Uterine smooth muscle cell (primary cell): ENCODE data around the gene SMARCA1. TPM values are rescaled to one million over a fixed set of nuclear protein-coding genes. Genes with fewer than 3 reads are reported as not detected.

Experiments
- total RNA-seq: library from RNA; depleted of rRNA; stranded (reverse); fragments of >200 nt; gene quantifications from 2 replicates; pipeline ENCODE4 v1.2.3, GENCODE V29; 2014

Gene SMARCA1, protein sequence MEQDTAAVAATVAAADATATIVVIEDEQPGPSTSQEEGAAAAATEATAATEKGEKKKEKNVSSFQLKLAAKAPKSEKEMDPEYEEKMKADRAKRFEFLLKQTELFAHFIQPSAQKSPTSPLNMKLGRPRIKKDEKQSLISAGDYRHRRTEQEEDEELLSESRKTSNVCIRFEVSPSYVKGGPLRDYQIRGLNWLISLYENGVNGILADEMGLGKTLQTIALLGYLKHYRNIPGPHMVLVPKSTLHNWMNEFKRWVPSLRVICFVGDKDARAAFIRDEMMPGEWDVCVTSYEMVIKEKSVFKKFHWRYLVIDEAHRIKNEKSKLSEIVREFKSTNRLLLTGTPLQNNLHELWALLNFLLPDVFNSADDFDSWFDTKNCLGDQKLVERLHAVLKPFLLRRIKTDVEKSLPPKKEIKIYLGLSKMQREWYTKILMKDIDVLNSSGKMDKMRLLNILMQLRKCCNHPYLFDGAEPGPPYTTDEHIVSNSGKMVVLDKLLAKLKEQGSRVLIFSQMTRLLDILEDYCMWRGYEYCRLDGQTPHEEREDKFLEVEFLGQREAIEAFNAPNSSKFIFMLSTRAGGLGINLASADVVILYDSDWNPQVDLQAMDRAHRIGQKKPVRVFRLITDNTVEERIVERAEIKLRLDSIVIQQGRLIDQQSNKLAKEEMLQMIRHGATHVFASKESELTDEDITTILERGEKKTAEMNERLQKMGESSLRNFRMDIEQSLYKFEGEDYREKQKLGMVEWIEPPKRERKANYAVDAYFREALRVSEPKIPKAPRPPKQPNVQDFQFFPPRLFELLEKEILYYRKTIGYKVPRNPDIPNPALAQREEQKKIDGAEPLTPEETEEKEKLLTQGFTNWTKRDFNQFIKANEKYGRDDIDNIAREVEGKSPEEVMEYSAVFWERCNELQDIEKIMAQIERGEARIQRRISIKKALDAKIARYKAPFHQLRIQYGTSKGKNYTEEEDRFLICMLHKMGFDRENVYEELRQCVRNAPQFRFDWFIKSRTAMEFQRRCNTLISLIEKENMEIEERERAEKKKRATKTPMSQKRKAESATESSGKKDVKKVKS
- total RNA-seq, result 54.9 and 65.7 TPM in 2 replicates

DNA sequence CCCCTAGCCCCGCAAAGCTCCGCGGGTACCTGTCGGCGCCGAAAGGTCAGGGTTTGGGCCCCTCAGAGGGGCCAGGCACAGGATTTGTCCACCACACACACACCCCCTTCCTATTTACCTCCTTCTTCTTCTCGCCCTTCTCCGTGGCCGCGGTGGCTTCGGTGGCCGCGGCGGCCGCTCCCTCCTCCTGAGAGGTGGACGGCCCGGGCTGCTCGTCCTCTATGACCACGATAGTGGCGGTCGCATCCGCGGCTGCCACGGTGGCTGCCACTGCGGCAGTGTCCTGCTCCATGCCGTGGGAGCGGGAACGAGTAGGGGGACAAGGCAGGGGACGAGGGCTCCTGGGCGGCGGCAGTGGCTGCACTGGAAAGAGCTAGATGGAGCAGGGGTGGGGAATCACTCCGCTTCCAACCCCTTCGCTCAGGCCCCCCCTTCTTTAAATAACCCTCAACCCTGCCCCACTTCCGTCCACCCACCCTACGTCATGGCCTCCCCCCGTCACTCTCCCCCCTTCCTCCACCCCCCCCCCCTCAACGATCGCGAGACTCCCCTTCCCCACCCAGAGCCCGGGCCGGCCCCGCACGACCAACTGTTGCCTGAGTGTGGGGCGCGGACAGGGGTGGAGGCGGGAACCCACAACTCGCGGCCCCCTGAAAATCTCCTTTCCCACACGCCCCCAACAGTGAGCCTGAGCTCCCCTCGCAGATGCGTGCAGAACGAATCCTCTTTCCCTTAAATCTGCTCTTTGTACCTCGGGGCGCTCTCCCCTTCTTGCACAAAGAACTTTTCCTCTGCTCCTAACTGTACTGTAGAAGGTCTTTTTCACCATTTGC, at the start of gene SMARCA1:
Gene SMARCA1 (minus strand): TSS at position 412 of the 833 bp plus-strand sequence. CDS start 120 bp downstream, at position 292.

DNA sequence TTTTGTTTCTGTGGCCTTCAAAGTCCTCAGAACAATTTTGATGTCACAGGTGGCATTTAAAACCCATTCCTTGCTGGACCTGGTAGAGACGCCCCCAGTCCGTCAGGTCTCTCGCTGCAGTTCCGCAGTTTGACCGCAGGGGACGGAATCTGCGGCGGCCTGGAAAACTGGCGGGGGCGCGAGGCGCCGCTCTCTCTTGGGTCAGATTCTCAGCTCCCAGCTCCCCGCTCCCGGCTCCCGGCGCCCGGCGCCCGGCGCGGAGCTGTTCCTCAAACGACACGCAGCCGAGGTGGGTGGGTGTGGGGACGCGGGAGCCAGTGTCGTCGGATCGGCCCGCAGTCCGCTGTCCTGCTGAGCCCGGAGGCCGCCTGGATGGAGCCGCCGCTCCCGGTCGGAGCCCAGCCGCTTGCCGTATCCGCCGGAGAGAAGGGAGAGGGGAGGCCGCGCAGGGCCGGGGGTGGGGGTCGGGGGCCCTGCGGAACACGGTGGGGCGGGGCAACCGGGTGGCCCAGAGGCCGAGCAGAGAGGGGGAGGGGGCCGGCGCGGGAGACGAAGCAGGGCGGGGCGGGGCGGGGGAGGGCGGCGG, 16.9 kb upstream of the SMARCA1 start, which contains the start of gene OCRL:
Gene OCRL (plus strand): TSS at position 192 of the 586 bp plus-strand sequence. CDS start 181 bp downstream, at position 373.

Other genes starting within 250 kb of the SMARCA1 start
- 19.8 and 22.5 TPM in 2 replicates for gene OCRL, start 16.8 kb upstream of the SMARCA1 start, total RNA-seq
- 0.12 and 0.33 TPM in 2 replicates for gene APLN, start 131.5 kb upstream of the SMARCA1 start, total RNA-seq
- 0.11 and 0.25 TPM in 2 replicates for gene XPNPEP2, start 215.5 kb upstream of the SMARCA1 start, total RNA-seq